Measurements from ENCODE around the gene MPIG6B. TPM values are rescaled to one million over a fixed set of nuclear protein-coding genes. Genes with fewer than 3 reads are reported as not detected.

The MPIG6B gene
- total RNA-seq, result not detected in 2 replicates

GRCh38 chr6:31723245-31723979, at the start of gene MPIG6B:
TSS of gene MPIG6B (plus strand) at chr6:31723373. CDS start at chr6:31723384, 11 bp downstream.

DNA sequence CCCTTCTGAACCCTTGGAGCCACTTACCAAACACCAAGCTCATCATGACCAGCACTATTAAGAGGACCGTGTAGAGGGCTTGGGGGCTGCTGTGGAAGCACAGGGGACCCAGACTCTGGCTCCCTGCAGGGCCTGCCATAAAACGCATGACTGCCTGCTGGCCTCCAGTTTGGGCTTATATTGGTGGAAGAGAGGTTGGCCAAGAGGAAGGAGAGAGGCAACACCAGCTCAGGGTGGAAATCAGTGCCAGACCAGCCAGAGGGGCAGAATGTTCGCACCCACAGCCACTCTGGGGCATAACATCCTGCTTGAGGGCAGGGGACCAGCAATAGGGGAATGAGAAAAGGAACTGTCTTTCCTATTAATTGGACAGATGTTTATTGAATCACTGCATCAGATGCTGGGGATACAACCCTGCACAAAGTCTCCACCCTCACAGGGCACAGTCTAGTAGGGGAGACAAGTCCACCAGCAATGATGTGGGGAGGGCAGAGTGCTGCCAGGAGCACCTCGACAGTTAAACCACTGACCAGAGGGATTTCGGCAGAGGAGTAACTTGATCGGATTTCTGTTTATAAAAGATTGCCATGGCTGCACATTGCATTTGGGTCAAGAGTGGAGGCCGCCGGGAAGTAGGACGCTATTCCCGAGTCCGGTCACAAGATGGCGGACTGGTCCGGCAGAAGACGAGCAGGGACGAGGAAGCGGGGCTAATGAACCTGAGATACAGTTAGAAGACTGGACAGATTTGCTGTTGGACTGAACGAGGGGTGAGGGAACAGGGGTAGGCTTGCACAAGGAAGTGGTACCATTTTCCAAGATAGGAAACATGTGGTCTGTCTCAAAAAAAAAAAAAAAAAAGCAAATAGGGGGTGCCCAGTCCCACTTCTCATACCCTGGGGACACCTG, 42.7 kb upstream of the MPIG6B start, which contains the start of gene LY6G5C:
Gene LY6G5C (minus strand): TSS at position 842 of the 909 bp plus-strand sequence. CDS start 694 bp downstream, at position 148.

DNA sequence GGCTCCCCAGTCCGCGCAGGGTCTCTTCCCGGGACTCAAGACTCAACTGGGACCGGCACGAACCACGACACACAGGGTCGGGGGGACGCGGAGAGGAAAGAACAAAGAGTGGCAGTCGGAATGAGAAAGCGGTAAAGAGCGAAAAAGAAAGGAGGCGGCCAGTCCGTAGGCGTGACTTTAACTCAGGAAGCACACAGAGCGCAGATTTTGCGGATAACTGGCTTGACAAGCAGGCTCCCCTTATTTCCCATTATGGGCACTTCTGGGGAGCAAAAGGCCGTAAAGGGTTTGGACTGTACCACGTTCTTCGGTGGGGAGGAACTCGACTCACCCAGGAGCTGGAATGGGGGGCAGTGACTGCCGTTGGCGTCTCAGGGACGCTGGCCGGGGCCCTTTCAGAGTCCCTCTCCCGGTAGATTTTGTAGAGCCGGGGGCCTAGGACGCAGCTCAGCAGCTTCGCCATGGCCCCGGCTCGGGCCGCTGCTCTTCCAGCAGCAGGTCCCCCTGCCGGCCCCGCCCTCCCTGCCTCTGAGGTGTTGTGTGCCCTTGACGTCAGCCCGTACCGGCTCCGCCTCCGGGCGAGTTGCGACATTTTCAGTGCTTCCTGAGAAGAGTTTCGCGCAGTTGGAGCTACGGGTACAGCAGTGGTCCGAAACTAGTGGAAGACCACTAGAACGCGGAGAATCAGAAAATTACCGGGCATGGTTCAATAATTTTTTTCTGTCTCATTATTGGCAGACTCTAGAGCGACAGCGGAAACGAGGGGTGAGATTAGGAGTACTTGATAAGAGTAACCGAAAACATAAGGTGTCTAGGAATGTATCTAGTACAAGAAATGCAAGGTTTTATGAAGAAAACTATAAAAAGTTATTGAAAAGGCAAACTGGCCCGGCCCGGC, 20.1 kb upstream of the MPIG6B start, which contains the start of gene ABHD16A:
Gene ABHD16A (minus strand): TSS at position 506 of the 898 bp plus-strand sequence. CDS start 43 bp downstream, at position 463.

GRCh38 chr6:31706599-31706998, 16.6 kb upstream of the MPIG6B start, which contains the start of gene LY6G6F:
TSS of gene LY6G6F (plus strand) at chr6:31706866. CDS start at chr6:31706907, 41 bp downstream.

GRCh38 chr6:31715022-31715958, 7.9 kb upstream of the MPIG6B start, which contains the start of gene LY6G6D:
TSS of gene LY6G6D (plus strand) at chr6:31715348. CDS start at chr6:31715356, 8 bp downstream.

DNA sequence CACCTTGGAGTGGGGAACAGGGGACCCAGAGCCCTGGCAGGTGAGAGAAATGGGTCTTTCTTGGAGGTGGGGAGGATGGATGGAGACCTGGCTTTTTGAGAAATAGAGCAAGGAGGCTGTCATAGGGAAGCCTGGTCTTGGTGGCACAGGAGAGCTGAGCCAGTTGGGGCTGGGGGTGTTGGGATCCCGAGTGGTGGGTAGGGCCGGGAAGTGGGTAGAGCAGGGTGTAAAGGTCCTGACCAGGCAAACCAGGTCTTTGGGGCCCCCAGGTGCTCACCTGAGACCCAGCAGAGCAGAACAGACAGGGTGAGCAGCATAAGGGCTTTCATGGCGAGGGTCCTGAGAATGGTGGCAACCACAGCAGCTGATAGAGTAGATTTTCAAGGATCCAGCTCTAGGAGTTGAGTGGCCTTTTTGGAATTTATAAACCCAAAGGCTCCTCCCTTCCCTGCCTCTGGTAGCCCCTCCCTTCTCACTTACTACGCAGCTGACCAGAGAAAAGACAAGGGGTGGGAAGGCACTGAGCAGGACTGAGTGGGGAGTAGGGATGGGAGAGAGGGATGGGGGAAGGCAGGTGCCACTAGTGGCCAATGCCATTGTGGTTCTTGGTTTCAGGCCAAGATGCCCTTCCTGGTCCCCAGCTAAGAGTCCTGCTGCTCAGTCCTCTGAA, 1.7 kb upstream of the MPIG6B start, which contains the start of gene LY6G6C:
Gene LY6G6C (minus strand): TSS at position 396 of the 670 bp plus-strand sequence. CDS start 67 bp downstream, at position 329.

DNA sequence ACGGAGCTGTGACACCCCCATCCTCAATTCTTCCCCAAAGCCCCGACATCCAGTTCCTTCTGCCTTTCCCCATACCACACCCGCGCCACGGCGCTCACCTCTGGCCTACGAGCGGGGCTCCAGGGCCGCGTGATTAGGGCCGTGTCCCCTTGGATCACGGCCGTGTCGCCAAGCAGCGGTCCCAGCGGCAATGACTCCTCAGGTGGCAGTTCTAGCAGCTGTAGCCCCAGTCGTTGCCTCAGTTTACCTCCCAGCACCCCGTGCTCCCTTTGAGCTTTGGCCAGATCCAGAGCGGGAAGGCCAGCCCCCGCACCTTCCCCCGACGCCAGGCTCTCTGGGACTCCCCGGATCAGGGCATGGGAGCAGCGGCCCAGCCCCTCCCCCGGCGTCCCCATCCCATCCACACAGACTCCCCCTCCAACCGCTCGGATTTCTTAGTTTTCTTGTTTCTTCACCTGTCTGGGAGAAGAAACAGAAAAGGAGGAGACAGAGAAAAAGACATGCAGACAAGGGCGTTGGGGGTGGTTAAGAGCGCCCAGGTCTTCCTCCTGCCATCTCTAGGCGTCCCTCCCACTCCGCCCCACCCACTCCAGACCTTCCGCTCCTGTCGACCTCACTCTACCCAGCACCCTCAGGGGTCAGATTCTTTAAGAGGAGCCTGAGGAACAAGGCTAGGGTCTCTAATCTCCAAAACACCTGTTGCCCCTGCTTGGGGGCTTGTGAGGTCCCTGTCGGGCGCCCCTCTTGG, 5.8 kb downstream of the MPIG6B start, which contains the start of gene DDAH2:
Gene DDAH2 (minus strand): TSS at position 533 of the 748 bp plus-strand sequence. CDS start 138 bp downstream, at position 395.

GRCh38 chr6:31736021-31736767, 13.0 kb downstream of the MPIG6B start, which contains the start of gene CLIC1:
TSS of gene CLIC1 (minus strand) at chr6:31736530. CDS start at chr6:31736300, 230 bp downstream.

GRCh38 chr6:31739639-31740396, 16.6 kb downstream of the MPIG6B start, which contains the start of gene MSH5:
TSS of gene MSH5 (plus strand) at chr6:31740005. CDS start at chr6:31740467, 462 bp downstream.

DNA sequence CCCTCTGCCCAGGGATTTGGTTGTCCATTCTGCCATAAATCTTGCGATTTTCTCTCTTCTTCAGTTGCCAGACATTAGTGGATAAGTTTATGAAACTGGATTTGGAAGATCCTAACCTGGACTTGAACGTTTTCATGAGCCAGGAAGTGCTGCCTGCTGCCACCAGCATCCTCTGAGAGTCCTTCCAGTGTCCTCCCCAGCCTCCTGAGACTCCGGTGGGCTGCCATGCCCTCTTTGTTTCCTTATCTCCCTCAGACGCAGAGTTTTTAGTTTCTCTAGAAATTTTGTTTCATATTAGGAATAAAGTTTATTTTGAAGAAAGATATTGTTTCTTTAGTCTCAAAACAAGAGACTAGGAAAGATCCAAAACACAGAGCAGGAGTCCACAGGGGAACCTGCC, 39.2 kb downstream of the MPIG6B start, which contains the start of gene SAPCD1:
Gene SAPCD1 (plus strand): TSS at position 301 of the 400 bp plus-strand sequence. CDS start 399 bp downstream, outside the sequence.

Other genes with a start within 250 kb of the MPIG6B start
- 4.7 and 9.9 TPM in 2 replicates for gene MICB, start 225.2 kb upstream of the MPIG6B start, total RNA-seq
- gene MCCD1, start 194.4 kb upstream of the MPIG6B start, total RNA-seq, result not detected in 2 replicates
- 279 and 313 TPM in 2 replicates for gene DDX39B, start 181.4 kb upstream of the MPIG6B start, total RNA-seq
- gene ATP6V1G2, start 176.8 kb upstream of the MPIG6B start, total RNA-seq, result 0.21 and 1.2 TPM in 2 replicates
- gene NFKBIL1, start 175.8 kb upstream of the MPIG6B start, total RNA-seq, result 43.6 and 54.6 TPM in 2 replicates
- not detected in 2 replicates for gene LTA, start 151.1 kb upstream of the MPIG6B start, total RNA-seq
- gene TNF, start 147.8 kb upstream of the MPIG6B start, total RNA-seq, result 4.3 TPM in 1 of 2 replicates, not detected in the other
- 6.7 TPM in 1 of 2 replicates, not detected in the other for gene LTB, start 140.9 kb upstream of the MPIG6B start, total RNA-seq
- gene LST1, start 137.1 kb upstream of the MPIG6B start, total RNA-seq, result not detected in 2 replicates
- gene NCR3, start 130.4 kb upstream of the MPIG6B start, total RNA-seq, result not detected in 2 replicates
- gene AIF1, start 108.1 kb upstream of the MPIG6B start, total RNA-seq, result not detected in 2 replicates
- 23.6 and 35.6 TPM in 2 replicates for gene PRRC2A, start 102.7 kb upstream of the MPIG6B start, total RNA-seq
- gene BAG6, start 70.7 kb upstream of the MPIG6B start, total RNA-seq, result 128 and 161 TPM in 2 replicates
- 0.96 and 1.3 TPM in 2 replicates for gene APOM, start 67.5 kb upstream of the MPIG6B start, total RNA-seq
- 26.7 and 27.1 TPM in 2 replicates for gene C6orf47, start 62.6 kb upstream of the MPIG6B start, total RNA-seq
- 7.0 and 12.0 TPM in 2 replicates for gene GPANK1, start 58.4 kb upstream of the MPIG6B start, total RNA-seq
- 84.2 and 103 TPM in 2 replicates for gene CSNK2B, start 57.3 kb upstream of the MPIG6B start, total RNA-seq
- under 0.01 and 0.43 TPM in 2 replicates for gene LY6G5B, start 53.4 kb upstream of the MPIG6B start, total RNA-seq
- gene LY6G5C, start 42.3 kb upstream of the MPIG6B start, total RNA-seq, result not detected in 2 replicates
- gene ABHD16A, start 20.0 kb upstream of the MPIG6B start, total RNA-seq, result 25.2 and 40.2 TPM in 2 replicates
- gene LY6G6F, start 16.5 kb upstream of the MPIG6B start, total RNA-seq, result not detected in 2 replicates
- not detected in 2 replicates for gene LY6G6D, start 8.0 kb upstream of the MPIG6B start, total RNA-seq
- not detected in 2 replicates for gene LY6G6C, start 1.6 kb upstream of the MPIG6B start, total RNA-seq
- gene DDAH2, start 5.9 kb downstream of the MPIG6B start, total RNA-seq, result 11.5 and 45.8 TPM in 2 replicates
- 454 and 1,059 TPM in 2 replicates for gene CLIC1, start 13.2 kb downstream of the MPIG6B start, total RNA-seq
- 4.3 and 5.8 TPM in 2 replicates for gene MSH5, start 16.6 kb downstream of the MPIG6B start, total RNA-seq
- gene SAPCD1, start 39.3 kb downstream of the MPIG6B start, total RNA-seq, result not detected in 2 replicates
- 0.43 and 0.48 TPM in 2 replicates for gene VWA7, start 54.0 kb downstream of the MPIG6B start, total RNA-seq
- gene VARS1, start 72.4 kb downstream of the MPIG6B start, total RNA-seq, result 61.0 and 64.8 TPM in 2 replicates
- gene LSM2, start 83.6 kb downstream of the MPIG6B start, total RNA-seq, result 34.2 and 39.0 TPM in 2 replicates
- 0.64 and 0.72 TPM in 2 replicates for gene HSPA1L, start 91.9 kb downstream of the MPIG6B start, total RNA-seq
- 124 and 172 TPM in 2 replicates for gene HSPA1A, start 92.2 kb downstream of the MPIG6B start, total RNA-seq
- gene HSPA1B, start 104.4 kb downstream of the MPIG6B start, total RNA-seq, result 268 TPM in 2 replicates
- 70.3 and 75.4 TPM in 2 replicates for gene NEU1, start 139.4 kb downstream of the MPIG6B start, total RNA-seq
- 3.8 and 8.2 TPM in 2 replicates for gene SLC44A4, start 155.6 kb downstream of the MPIG6B start, total RNA-seq
- 25.6 and 28.4 TPM in 2 replicates for gene EHMT2, start 174.3 kb downstream of the MPIG6B start, total RNA-seq
- gene ZBTB12, start 178.7 kb downstream of the MPIG6B start, total RNA-seq, result 0.72 and 3.0 TPM in 2 replicates
- 0.96 and 2.1 TPM in 2 replicates for gene C2, start 204.3 kb downstream of the MPIG6B start, total RNA-seq
- 0.64 and 19.0 TPM in 2 replicates for gene CFB, start 222.7 kb downstream of the MPIG6B start, total RNA-seq
- 120 and 152 TPM in 2 replicates for gene NELFE, start 235.6 kb downstream of the MPIG6B start, total RNA-seq
- gene SKIC2, start 235.8 kb downstream of the MPIG6B start, total RNA-seq, result 48.2 and 48.4 TPM in 2 replicates
- gene DXO, start 248.8 kb downstream of the MPIG6B start, total RNA-seq, result 10.6 and 13.2 TPM in 2 replicates

Measured in tracheal epithelial cell (primary cell).